Measurements from ENCODE around the gene GPR137. TPM values are rescaled to one million over a fixed set of nuclear protein-coding genes. Genes with fewer than 3 reads are reported as not detected.
"Not testable (repeated sequence)": the region's sequence is repeated elsewhere in the genome, so short reads cannot be mapped to it uniquely, and the experiment has no call there.

Gene GPR137
- total and polyA plus RNA-seq, 8 donors: 2.9 to 58.8 (median 20.0) TPM

- Histone ChIP-seq H3K27me3 (no peaks in the 10 kb centered on the region), H3K9me3 (no peaks in the 10 kb centered on the region), H3K36me3 (peaks cover 14 to 33% (median 28%) of the 10 kb centered on the region in 4 donors), H3K4me1 (peaks cover 22 to 54% (median 49%) of the 10 kb centered on the region in 4 donors), H3K4me3 (no peak overlapping the region), H3K27ac (peak overlapping the region; percentile 84 to 99 (median 95))
- peak; percentile 81 to 87 for DNase-seq
- intact Hi-C loops (cut with DNase I; ENCODE audit: low total_unique reads): no loop called here
- 36 to 81% (median 48%) methylated on average over 5 of the region's 5 CpGs for WGBS, 5 donors
- TF ChIP-seq POLR2AphosphoS5 (IDR thresholded peaks at IDR 0.05) (peak in 2 of 3 donors; percentile 64 to 75), EP300 (IDR thresholded peaks at IDR 0.05) (no peak)
Measured at GRCh38 chr11:64321533-64321932, 35.9 kb downstream of the GPR137 start.

- intact Hi-C loops (cut with DNase I; ENCODE audit: low total_unique reads): no loop called here
- TF ChIP-seq CTCF (IDR thresholded peaks at IDR 0.05) (no peak), POLR2AphosphoS5 (IDR thresholded peaks at IDR 0.05) (no peak), EP300 (IDR thresholded peaks at IDR 0.05) (no peak), POLR2A (IDR thresholded peaks at IDR 0.05) (no peak)
- H3K9me3 ChIP-seq: no peaks in the 10 kb centered on the region
- 86 to 96% (median 87%) methylated on average over 7 of the region's 7 CpGs for WGBS, 5 donors
- no peak overlapping the region for H3K4me3 ChIP-seq
- peaks cover 14 to 33% (median 28%) of the 10 kb centered on the region in 4 donors for H3K36me3 ChIP-seq
- peak in 1 of 2 donors; percentile 4 for DNase-seq
- H3K27me3 ChIP-seq: no peaks in the 10 kb centered on the region
- H3K27ac ChIP-seq: peak overlapping the region in 2 of 5 donors; percentile 98 to 99
- peaks cover 18 to 47% (median 44%) of the 10 kb centered on the region in 4 donors for H3K4me1 ChIP-seq
Measured at GRCh38 chr11:64322925-64323260, 37.2 kb downstream of the GPR137 start.

DNA sequence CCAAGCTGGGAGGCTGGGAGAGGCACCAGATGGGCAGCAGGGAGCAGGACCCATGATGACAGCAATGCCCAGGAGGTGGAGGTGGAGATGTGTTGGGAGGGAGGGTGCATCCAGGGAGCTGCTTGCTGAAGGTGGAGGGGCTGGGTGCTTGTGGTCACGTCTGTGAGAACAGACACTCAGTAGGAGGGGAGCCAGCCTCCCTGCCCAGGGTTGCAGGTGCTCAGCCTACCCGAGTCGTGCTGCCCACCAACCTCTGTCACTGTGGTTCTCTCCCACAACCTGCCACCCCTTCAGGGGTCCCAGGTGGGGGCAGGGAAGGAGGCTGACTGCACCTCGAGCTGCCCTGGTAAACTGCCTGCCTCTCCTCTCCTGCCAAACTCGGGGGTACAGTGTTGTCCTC lies 37.7 kb downstream of the GPR137 start:
- TF ChIP-seq CTCF (IDR thresholded peaks at IDR 0.05) (no peak), POLR2A (IDR thresholded peaks at IDR 0.05) (no peak), EP300 (IDR thresholded peaks at IDR 0.05) (no peak), POLR2AphosphoS5 (IDR thresholded peaks at IDR 0.05) (no peak)
- Histone ChIP-seq H3K4me3 (no peak overlapping the region), H3K27me3 (no peaks in the 10 kb centered on the region), H3K9me3 (no peaks in the 10 kb centered on the region), H3K36me3 (peaks cover 14 to 33% (median 28%) of the 10 kb centered on the region in 4 donors), H3K4me1 (peaks cover 18 to 47% (median 43%) of the 10 kb centered on the region in 4 donors), H3K27ac (peak overlapping the region in 1 of 5 donors; percentile 11)
- no peak for DNase-seq
- intact Hi-C loops (cut with DNase I; ENCODE audit: low total_unique reads): no loop called here
- WGBS, 5 donors: 73 to 80% (median 78%) methylated on average over 5 of the region's 5 CpGs

GRCh38 chr11:64323984-64324383 lies 38.3 kb downstream of the GPR137 start:
- peaks cover 13 to 45% (median 39%) of the 10 kb centered on the region in 4 donors for H3K4me1 ChIP-seq
- H3K4me3 ChIP-seq; H3K9me3 ChIP-seq; DNase-seq; intact Hi-C loops (cut with DNase I; ENCODE audit: low total_unique reads); H3K27me3 ChIP-seq: not testable (repeated sequence)
- peak overlapping the region in 1 of 5 donors; percentile 11 for H3K27ac ChIP-seq
- 84 to 96% (median 88%) methylated on average over 4 of the region's 4 CpGs; no CpG with 5 or more reads in 1 of the 5 donors for WGBS, 5 donors
- H3K36me3 ChIP-seq: peaks cover 14 to 33% (median 28%) of the 10 kb centered on the region in 4 donors

- Histone ChIP-seq H3K4me3 (no peak overlapping the region), H3K27ac (no peak overlapping the region), H3K4me1 (peaks cover 5 to 45% (median 39%) of the 10 kb centered on the region in 4 donors), H3K36me3 (peaks cover 14 to 33% (median 28%) of the 10 kb centered on the region in 4 donors), H3K9me3 (no peaks in the 10 kb centered on the region), H3K27me3 (no peaks in the 10 kb centered on the region)
- DNase-seq: no peak
- no peak for TF ChIP-seq EP300 (IDR thresholded peaks at IDR 0.05)
- no peak for TF ChIP-seq POLR2A (IDR thresholded peaks at IDR 0.05)
- TF ChIP-seq POLR2AphosphoS5 (IDR thresholded peaks at IDR 0.05): no peak
- TF ChIP-seq CTCF (IDR thresholded peaks at IDR 0.05): no peak
- WGBS, 5 donors: 71 to 87% (median 79%) methylated on average over 10 to 11 of the region's 11 CpGs
- intact Hi-C loops (cut with DNase I; ENCODE audit: low total_unique reads): no loop called here
Measured at GRCh38 chr11:64324692-64325469, 39.2 kb downstream of the GPR137 start.

Measured in stomach (tissue), 9 donors.